CD14-positive monocyte (primary cell): ENCODE results near the gene ITSN1. TPM values are rescaled to one million over a fixed set of nuclear protein-coding genes. Genes with fewer than 3 reads are reported as not detected.

Experiments used
- DNase-seq, 3 donors: peaks; one replicate each; pipeline ENCODE4 v3.0.0-alpha.2; 2011 to 2022
- H2AFZ ChIP-seq: 2 replicates; pipeline ENCODE4 v1.6.0; 2012; ENCODE audit warnings: mild to moderate bottlenecking, low read depth, low read length, inconsistent platforms; ENCODE audit not compliant: insufficient read depth, poor library complexity, severe bottlenecking
- H3K27ac ChIP-seq, 2 donors: 1 replicate in 1 of 2; 2 replicates in 1 of 2; pipeline ENCODE4 v1.5.1; 2012 to 2013; ENCODE audit warnings: low read length in 2 of 2, control low read depth in 1 of 2, inconsistent platforms in 1 of 2, low read depth in 1 of 2, mild to moderate bottlenecking in 1 of 2
- H3K27me3 ChIP-seq, 2 donors: one replicate each; pipeline versions ENCODE4 v1.6.0 to v1.6.1; 2011 to 2013; ENCODE audit warnings: low read length in 2 of 2; ENCODE audit not compliant: control insufficient read depth in 2 of 2, insufficient read depth in 2 of 2
- H3K36me3 ChIP-seq, 2 donors: replicated peaks in 1 of 2; 1 replicate in 1 of 2; 2 replicates in 1 of 2; pipeline versions ENCODE4 v1.5.1 to v1.6.1; 2012 to 2013; ENCODE audit warnings: low read length in 2 of 2, control low read depth in 1 of 2, inconsistent platforms in 1 of 2, mild to moderate bottlenecking in 1 of 2; ENCODE audit not compliant: insufficient read depth in 2 of 2, control insufficient read depth in 1 of 2
- H3K4me1 ChIP-seq, 2 donors: 1 replicate in 1 of 2; 2 replicates in 1 of 2; pipeline versions ENCODE4 v1.5.1 to v1.6.1; 2012 to 2013; ENCODE audit warnings: low read length in 2 of 2, control low read depth in 1 of 2, inconsistent platforms in 1 of 2, mild to moderate bottlenecking in 1 of 2, moderate library complexity in 1 of 2; ENCODE audit not compliant: insufficient read depth in 2 of 2, control insufficient read depth in 1 of 2
- H3K4me2 ChIP-seq: replicated peaks from 2 replicates; pipeline ENCODE3; 2012; ENCODE audit warnings: low read length, moderate library complexity, mild to moderate bottlenecking; ENCODE audit not compliant: poor library complexity, severe bottlenecking; ENCODE audit errors: extremely low read depth
- H3K4me3 ChIP-seq, 3 experiments: fragments of 200-600 bp in 1 of 3; sonication (generic) in 1 of 3; replicated peaks in 1 of 3; 1 replicate in 2 of 3; 2 replicates in 1 of 3; pipeline ENCODE4 v1.5.1; 2011 to 2013; ENCODE audit warnings: low read length in 3 of 3, mild to moderate bottlenecking in 3 of 3, control low read depth in 2 of 3, low read depth in 2 of 3, inconsistent platforms in 1 of 3, moderate library complexity in 1 of 3
- H3K79me2 ChIP-seq: 2 replicates; pipeline ENCODE4 v1.6.0; 2012; ENCODE audit warnings: mild to moderate bottlenecking, control low read depth, inconsistent platforms, low read length, moderate library complexity; ENCODE audit not compliant: insufficient read depth
- H3K9ac ChIP-seq: 2 replicates; pipeline ENCODE4 v1.6.0; 2017; ENCODE audit warnings: low read length, mild to moderate bottlenecking; ENCODE audit not compliant: insufficient read depth, poor library complexity, severe bottlenecking
- H3K9me3 ChIP-seq, 2 donors: replicated peaks in 1 of 2; 1 replicate in 1 of 2; 2 replicates in 1 of 2; pipeline versions ENCODE4 v1.5.1 to v1.6.1; 2012 to 2013; ENCODE audit warnings: low read length in 2 of 2, control low read depth in 1 of 2; ENCODE audit not compliant: control insufficient read depth in 1 of 2, insufficient read depth in 1 of 2
- H4K20me1 ChIP-seq: 2 replicates; pipeline ENCODE4 v1.6.0; 2012; ENCODE audit warnings: mild to moderate bottlenecking, low read length, control low read depth, moderate library complexity; ENCODE audit not compliant: insufficient read depth
- H3K27ac Mint-ChIP-seq, 7 donors: one replicate each; pipeline ENCODE4 v1.8.0; 2020; ENCODE audit warnings: mild to moderate bottlenecking in 7 of 7, mixed read lengths in 7 of 7, moderate library complexity in 6 of 7, inconsistent platforms in 2 of 7
- H3K27me3 Mint-ChIP-seq, 3 donors: one replicate each; pipeline ENCODE4 v1.8.0; 2021 to 2022; ENCODE audit warnings: low read depth in 3 of 3, mild to moderate bottlenecking in 3 of 3, mixed read lengths in 3 of 3, moderate library complexity in 3 of 3, inconsistent platforms in 1 of 3
- H3K36me3 Mint-ChIP-seq, 2 donors: one replicate each; pipeline ENCODE4 v1.8.0; 2020; ENCODE audit warnings: mixed read lengths in 2 of 2, inconsistent platforms in 1 of 2, mild to moderate bottlenecking in 1 of 2
- H3K4me1 Mint-ChIP-seq: one replicate; pipeline ENCODE4 v1.8.0; 2020; ENCODE audit warnings: mild to moderate bottlenecking, mixed read lengths
- H3K4me3 Mint-ChIP-seq, 2 donors: one replicate each; pipeline ENCODE4 v1.8.0; 2020; ENCODE audit warnings: mild to moderate bottlenecking in 2 of 2, mixed read lengths in 2 of 2, moderate library complexity in 1 of 2
- H3K9me3 Mint-ChIP-seq, 7 donors: one replicate each; pipeline ENCODE4 v1.8.0; 2020 to 2022; ENCODE audit warnings: mixed read lengths in 7 of 7, mild to moderate bottlenecking in 6 of 7, moderate library complexity in 6 of 7, inconsistent platforms in 2 of 7
- WGBS: methylation state at CpG from one replicate; pipeline ENCODE4 v1.1.5; 2013; ENCODE audit warnings: missing lambda C conversion rate; ENCODE audit not compliant: insufficient coverage; 5-methylcytosine and 5-hydroxymethylcytosine counted together
- intact Hi-C, 2 donors: fragments of 100-400 bp; cut with micrococcal nuclease; formaldehyde crosslinking; loops; one replicate each; pipeline versions ENCODE4 v1.15.0 to v1.15.1; 2023
- polyA plus RNA-seq, 3 donors: library from polyadenylated mRNA; depleted of rRNA in 1 of 3; unstranded in 2 of 3; stranded (reverse) in 1 of 3; fragments of 300-500 nt in 2 of 3; fragments of >200 nt in 1 of 3; fragmentation: Illumina TruSeq in 2 of 3; gene quantifications; 1 replicate in 2 of 3; 2 replicates in 1 of 3; pipeline ENCODE4 v1.2.3, GENCODE V29; 2012 to 2021
- TF ChIP-seq, protein P1 (sequence below): fragments of 200-600 bp; IDR thresholded peaks from one replicate; pipeline ENCODE4 v1.8.0; 2022; ENCODE audit warnings: antibody characterized with exemption, mild to moderate bottlenecking

Gene ITSN1
- polyA plus RNA-seq, 3 donors = 4.7 to 10.3 (median 5.1) TPM

DNA sequence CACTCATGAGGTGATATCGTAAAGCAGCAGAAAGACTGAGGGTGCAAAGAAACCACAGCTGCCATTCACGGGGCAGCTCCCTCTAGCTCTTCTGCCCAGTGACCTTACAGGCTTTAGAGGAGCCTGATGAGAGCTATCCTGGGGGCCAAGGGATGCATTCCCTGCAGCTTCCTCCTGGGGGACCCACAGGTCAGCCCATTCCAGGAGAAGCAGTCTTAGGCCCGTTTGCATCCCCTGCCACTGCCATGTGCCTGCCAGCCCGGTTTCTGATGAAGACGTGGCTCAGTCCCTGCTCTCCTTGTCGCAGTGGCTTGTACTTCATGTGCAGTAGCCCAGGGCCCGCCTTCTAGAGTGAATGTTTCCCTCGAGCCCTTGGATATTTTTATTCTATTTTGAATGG, 250.6 kb downstream of the ITSN1 start:
- Histone ChIP-seq H3K4me2 (no peak overlapping the region), H3K27ac (no peak overlapping the region), H3K4me3 (no peak overlapping the region), H3K9ac (no peak overlapping the region), H3K36me3 (no peaks in the 10 kb centered on the region), H3K9me3 (no peaks in the 10 kb centered on the region), H3K79me2 (no peaks in the 10 kb centered on the region), H4K20me1 (no peaks in the 10 kb centered on the region), H3K27me3 (no peaks in the 10 kb centered on the region), H3K4me1 (peaks cover 8 to 9% of the 10 kb centered on the region in 2 donors), H2AFZ (no peak overlapping the region)
- no peak for DNase-seq
- Mint-ChIP-seq H3K4me3 (no peak overlapping the region), H3K27me3 (peaks cover 3 to 8% (median 7%) of the 10 kb centered on the region in 3 donors), H3K4me1 (peaks cover 13% of the 10 kb centered on the region), H3K27ac (no peak overlapping the region), H3K9me3 (peaks cover 0 to under 1% (median 0%) of the 10 kb centered on the region in 7 donors), H3K36me3 (no peaks in the 10 kb centered on the region)
- TF ChIP-seq, protein P1, sequence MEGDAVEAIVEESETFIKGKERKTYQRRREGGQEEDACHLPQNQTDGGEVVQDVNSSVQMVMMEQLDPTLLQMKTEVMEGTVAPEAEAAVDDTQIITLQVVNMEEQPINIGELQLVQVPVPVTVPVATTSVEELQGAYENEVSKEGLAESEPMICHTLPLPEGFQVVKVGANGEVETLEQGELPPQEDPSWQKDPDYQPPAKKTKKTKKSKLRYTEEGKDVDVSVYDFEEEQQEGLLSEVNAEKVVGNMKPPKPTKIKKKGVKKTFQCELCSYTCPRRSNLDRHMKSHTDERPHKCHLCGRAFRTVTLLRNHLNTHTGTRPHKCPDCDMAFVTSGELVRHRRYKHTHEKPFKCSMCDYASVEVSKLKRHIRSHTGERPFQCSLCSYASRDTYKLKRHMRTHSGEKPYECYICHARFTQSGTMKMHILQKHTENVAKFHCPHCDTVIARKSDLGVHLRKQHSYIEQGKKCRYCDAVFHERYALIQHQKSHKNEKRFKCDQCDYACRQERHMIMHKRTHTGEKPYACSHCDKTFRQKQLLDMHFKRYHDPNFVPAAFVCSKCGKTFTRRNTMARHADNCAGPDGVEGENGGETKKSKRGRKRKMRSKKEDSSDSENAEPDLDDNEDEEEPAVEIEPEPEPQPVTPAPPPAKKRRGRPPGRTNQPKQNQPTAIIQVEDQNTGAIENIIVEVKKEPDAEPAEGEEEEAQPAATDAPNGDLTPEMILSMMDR = no peak
- 86% methylated on average over 7 of the region's 8 CpGs for WGBS
- intact Hi-C loops = no loop called here

DNA sequence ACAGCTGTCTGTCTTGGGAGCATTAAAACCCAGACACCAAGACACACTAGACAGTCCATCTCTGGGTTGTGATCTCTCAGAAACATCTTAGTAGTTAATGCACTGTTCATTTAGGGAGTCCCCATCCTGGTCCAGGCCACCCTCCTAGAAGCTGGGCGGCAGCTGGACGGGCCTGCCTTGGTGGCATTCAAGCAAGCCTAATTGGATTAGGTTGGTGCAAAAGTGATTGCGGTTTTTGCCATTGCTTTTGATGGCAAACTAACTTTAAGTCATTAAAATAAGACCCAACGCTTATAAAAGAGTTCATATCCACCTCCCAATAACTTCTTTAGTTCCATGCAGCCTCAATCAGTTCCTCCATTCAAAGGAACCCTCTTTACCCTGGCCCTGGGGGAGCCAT, 251.6 kb downstream of the ITSN1 start:
- Mint-ChIP-seq H3K27ac (no peak overlapping the region), H3K4me3 (no peak overlapping the region)

More for the DNA sequence above, 251.6 kb downstream of the ITSN1 start:
- H3K4me2 ChIP-seq = no peak overlapping the region
- H3K4me1 ChIP-seq = peaks cover 8 to 9% of the 10 kb centered on the region in 2 donors
- H3K4me3 ChIP-seq = no peak overlapping the region
- WGBS = 100% methylated on average over 1 of the region's 4 CpGs
- H2AFZ ChIP-seq = no peak overlapping the region
- no peak overlapping the region for H3K27ac ChIP-seq
- no peaks in the 10 kb centered on the region for H3K27me3 ChIP-seq
- intact Hi-C loops = no loop called here
- no peaks in the 10 kb centered on the region for H3K36me3 ChIP-seq
- Mint-ChIP-seq H3K9me3 (no peaks in the 10 kb centered on the region), H3K36me3 (no peaks in the 10 kb centered on the region), H3K4me1 (peaks cover 13% of the 10 kb centered on the region), H3K27me3 (peaks cover 3 to 8% (median 6%) of the 10 kb centered on the region in 3 donors)
- no peak overlapping the region for H3K9ac ChIP-seq
- no peaks in the 10 kb centered on the region for H3K79me2 ChIP-seq
- no peaks in the 10 kb centered on the region for H4K20me1 ChIP-seq
- TF ChIP-seq, protein P1 = no peak
- no peaks in the 10 kb centered on the region for H3K9me3 ChIP-seq
- no peak for DNase-seq
